A549 (cell line): ENCODE measurements around the gene KIAA1671. TPM values are rescaled to one million over a fixed set of nuclear protein-coding genes. Genes with fewer than 3 reads are reported as not detected.

Experiments
- ATAC-seq, 2 experiments: fragments of 200-7000 bp in 1 of 2; fragments of >200 bp in 1 of 2; cut with Nextera tagmentation in 1 of 2; cut with Tn5 transposase in 1 of 2; 3 replicates each; pipeline versions ENCODE4 v1.8.0 to v1.9.1; 2018 to 2020; ENCODE audit warnings: mild to moderate bottlenecking in 1 of 2, moderate library complexity in 1 of 2
- CTCF ChIA-PET: fragments of 300-600 bp; sonication (Branson Sonifier 250); formaldehyde crosslinking; extraction: SDS; loops from one replicate; lab custom pipeline; 2021; ENCODE audit warnings: antibody characterized with exemption, inconsistent platforms; lab: Yijun Ruan, JAX
- POLR2A ChIA-PET: fragments of 350-600 bp; formaldehyde crosslinking; extraction: SDS; loops from one replicate; lab custom pipeline; 2021; ENCODE audit warnings: antibody characterized with exemption, inconsistent platforms; lab: Yijun Ruan, JAX
- DNase-seq, 2 experiments: peaks; one replicate each; pipeline versions ENCODE4 v3.0.0 to v3.0.0-alpha.2; 2011 to 2016; ENCODE audit warnings: low read depth in 1 of 2, low spot score in 1 of 2
- FAIRE-seq: peaks from 2 replicates; lab custom pipeline; 2011; peaks lifted over from hg19 to GRCh38; lab: Jason Lieb, UNC
- H3K27ac ChIP-seq, 2 experiments: fragments of >200 bp; sonication (Bioruptor Twin); formaldehyde crosslinking; 3 replicates each; pipeline ENCODE4 v1.5.1; 2016 to 2017
- H3K4me1 ChIP-seq: fragments of >200 bp; sonication (Bioruptor Twin); formaldehyde crosslinking; 3 replicates; pipeline ENCODE4 v1.6.1; 2016
- H3K4me2 ChIP-seq: fragments of >200 bp; sonication (Bioruptor Twin); formaldehyde crosslinking; 3 replicates; pipeline ENCODE4 v1.6.1; 2016
- H3K4me3 ChIP-seq: fragments of >200 bp; sonication (Bioruptor Twin); formaldehyde crosslinking; 3 replicates; pipeline ENCODE4 v1.5.1; 2016
- H3K9me3 ChIP-seq: fragments of >200 bp; sonication (Bioruptor Twin); formaldehyde crosslinking; 3 replicates; pipeline ENCODE4 v1.6.1; 2016
- ATOH8 ChIP-seq: fragments of 250-450 bp; sonication (Bioruptor Pico); IDR thresholded peaks from 2 replicates; pipeline ENCODE4 v1.5.0; 2020; ENCODE audit warnings: low read depth, mild to moderate bottlenecking, moderate library complexity
- CBX2 ChIP-seq: fragments of 200-600 bp; sonication (generic); IDR thresholded peaks from 2 replicates; pipeline ENCODE4 v1.6.1; 2016; ENCODE audit warnings: low read depth, mild to moderate bottlenecking, borderline replicate concordance
- CHD2 ChIP-seq: fragments of 150-350 bp; IDR thresholded peaks from 2 replicates; pipeline ENCODE4 v1.6.1; 2014; ENCODE audit warnings: low read length; ENCODE audit not compliant: partially characterized antibody
- EHF ChIP-seq: fragments of 250-450 bp; sonication (Bioruptor Pico); IDR thresholded peaks from 2 replicates; pipeline ENCODE4 v1.5.0; 2020; ENCODE audit warnings: mild to moderate bottlenecking
- ESRRA ChIP-seq: fragments of 150-350 bp; IDR thresholded peaks from 2 replicates; pipeline ENCODE4 v1.6.1; 2014; ENCODE audit warnings: mild to moderate bottlenecking, low read length, borderline replicate concordance
- FOSB ChIP-seq: fragments of 250-450 bp; sonication (Bioruptor Pico); IDR thresholded peaks from 2 replicates; pipeline ENCODE4 v1.5.0; 2020; ENCODE audit warnings: mild to moderate bottlenecking, moderate library complexity
- HES2 ChIP-seq: fragments of >200 bp; sonication (Bioruptor Twin); formaldehyde crosslinking; IDR thresholded peaks from 2 replicates; pipeline ENCODE4 v1.6.1; 2016
- HOXB5 ChIP-seq: fragments of 250-450 bp; sonication (Bioruptor Pico); IDR thresholded peaks from 2 replicates; pipeline ENCODE4 v1.5.0; 2020; ENCODE audit warnings: mild to moderate bottlenecking, moderate library complexity
- JUN ChIP-seq, 2 experiments: fragments of >200 bp; sonication (Bioruptor Twin); formaldehyde crosslinking; IDR thresholded peaks; 2 replicates in 1 of 2; 3 replicates in 1 of 2; pipeline ENCODE4 v1.6.1; 2016 to 2017
- KDM1A ChIP-seq: fragments of 200-600 bp; sonication (generic); IDR thresholded peaks from 2 replicates; pipeline ENCODE4 v1.6.1; 2016; ENCODE audit warnings: low read depth, mild to moderate bottlenecking
- MAFK ChIP-seq: fragments of 450-650 bp; IDR thresholded peaks from 2 replicates; pipeline ENCODE4 v1.6.1; 2014; ENCODE audit not compliant: partially characterized antibody
- MAX ChIP-seq: IDR thresholded peaks from 2 replicates; pipeline ENCODE4 v1.6.1; 2012
- MAZ ChIP-seq: fragments of 150-350 bp; IDR thresholded peaks from 2 replicates; pipeline ENCODE4 v1.6.1; 2014; ENCODE audit warnings: antibody characterized with exemption, low read depth, low read length, borderline replicate concordance
- MYC ChIP-seq: IDR thresholded peaks from 2 replicates; pipeline ENCODE4 v1.6.1; 2012; ENCODE audit warnings: mild to moderate bottlenecking, inconsistent platforms, low read length, improper control_type of control experiment, borderline replicate concordance
- NR3C1 ChIP-seq: fragments of >200 bp; sonication (Bioruptor Twin); formaldehyde crosslinking; IDR thresholded peaks from 3 replicates; pipeline ENCODE4 v1.6.1; 2017
- RARB ChIP-seq: fragments of 250-450 bp; sonication (Bioruptor Pico); IDR thresholded peaks from 2 replicates; pipeline ENCODE4 v1.8.0; 2021; ENCODE audit warnings: mild to moderate bottlenecking, moderate library complexity
- RCOR1 ChIP-seq: fragments of 150-350 bp; IDR thresholded peaks from 2 replicates; pipeline ENCODE4 v1.6.1; 2014; ENCODE audit warnings: antibody characterized with exemption, low read length, low read depth
- SREBF2 ChIP-seq: fragments of 450-650 bp; IDR thresholded peaks from 2 replicates; pipeline ENCODE4 v1.6.1; 2014; ENCODE audit warnings: mild to moderate bottlenecking, moderate library complexity
- TFCP2L1 ChIP-seq: fragments of 250-450 bp; sonication (Bioruptor Pico); IDR thresholded peaks from 2 replicates; pipeline ENCODE4 v1.5.0; 2021; ENCODE audit warnings: mild to moderate bottlenecking
- USF2 ChIP-seq: fragments of 450-650 bp; IDR thresholded peaks from 2 replicates; pipeline ENCODE4 v1.6.1; 2014; ENCODE audit warnings: antibody characterized with exemption
- ZFP36 ChIP-seq: fragments of 450-650 bp; IDR thresholded peaks from 2 replicates; pipeline ENCODE4 v1.6.1; 2014; ENCODE audit warnings: borderline replicate concordance; ENCODE audit not compliant: partially characterized antibody
- ZNF302 ChIP-seq: fragments of 250-450 bp; sonication (Bioruptor Pico); IDR thresholded peaks from 2 replicates; pipeline ENCODE4 v1.9.0; 2021; ENCODE audit warnings: inconsistent platforms, mild to moderate bottlenecking, moderate library complexity
- WGBS: methylation state at CpG from one replicate; pipeline ENCODE4 v1.1.6; 2017; ENCODE audit errors: missing lambda C conversion rate; 5-methylcytosine and 5-hydroxymethylcytosine counted together
- polyA plus RNA-seq, 4 experiments: library from polyadenylated mRNA; depleted of rRNA in 3 of 4; stranded (reverse); fragments of >200 nt; fragmentation: RNase III in 1 of 4; extraction: RNeasy Plus Mini Kit Qiagen cat#74134 plus additional on column Dnase treatment in 1 of 4; gene quantifications; 2 replicates in 3 of 4; 3 replicates in 1 of 4; pipeline ENCODE4 v1.2.3, GENCODE V29; 2011 to 2017
- TF ChIP-seq, protein P1 (sequence below): IDR thresholded peaks from 2 replicates; pipeline ENCODE4 v1.6.1; 2012
- TF ChIP-seq, protein P2 (sequence below): fragments of >200 bp; sonication (Bioruptor Twin); formaldehyde crosslinking; IDR thresholded peaks from 3 replicates; pipeline ENCODE4 v1.6.1; 2016
- TF ChIP-seq, protein P3 (sequence below): fragments of >200 bp; sonication (Bioruptor Twin); formaldehyde crosslinking; IDR thresholded peaks from 3 replicates; pipeline ENCODE4 v1.5.1; 2016

The KIAA1671 gene
- polyA plus RNA-seq, 2 of the 4 experiments (the other 2 are of a cell fraction): 5.3 to 7.9 TPM

DNA sequence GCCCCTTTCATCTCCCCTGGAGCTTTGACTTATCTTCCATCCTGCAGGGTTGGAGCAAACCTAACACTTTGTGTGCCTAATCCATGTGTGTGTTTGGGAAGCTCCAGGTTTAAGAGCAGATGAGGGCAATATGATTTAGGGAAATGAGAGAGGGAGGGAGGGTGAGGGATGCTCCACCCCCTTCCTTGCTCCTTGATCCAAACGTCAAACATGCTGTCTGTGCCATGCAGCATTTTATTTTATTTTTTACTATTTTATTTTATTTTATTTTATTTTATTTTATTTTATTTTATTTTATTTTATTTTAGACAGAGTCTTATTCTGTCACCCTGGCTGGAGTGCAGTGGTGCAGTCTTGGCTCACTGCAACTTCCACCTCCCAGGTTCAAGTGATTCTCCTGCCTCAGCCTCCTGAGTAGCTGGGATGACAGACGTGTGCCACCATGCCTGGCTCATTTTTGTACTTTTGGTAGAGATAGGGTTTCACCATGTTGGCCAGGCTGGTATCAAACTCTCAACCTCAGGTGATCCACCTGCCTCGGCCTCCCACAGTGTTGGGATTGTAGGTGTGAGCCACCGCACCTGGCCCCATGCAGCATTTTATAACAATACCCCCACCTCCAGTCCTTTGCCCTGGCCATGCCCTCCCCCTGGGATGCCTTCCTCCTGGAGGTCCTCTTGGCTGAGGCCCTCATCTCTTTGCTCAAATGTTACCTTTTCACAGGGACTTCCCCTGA, 194.6 kb downstream of the KIAA1671 start:
- Histone ChIP-seq H3K4me1 (no peaks in the 10 kb centered on the region), H3K9me3 (no peaks in the 10 kb centered on the region), H3K27ac (no peak overlapping the region), H3K4me3 (no peak overlapping the region)
- POLR2A ChIA-PET: no interaction called here
- ATAC-seq (no peak), FAIRE-seq (no peak), DNase-seq (no peak)
- CTCF ChIA-PET: interaction anchor here (0.6 kb wide), 1 partner anchor 370 kb away, joined by 4 read pairs; no protein-coding TSS in a partner anchor
- 61% methylated on average over 4 of the region's 4 CpGs for WGBS
- no peak for TF ChIP-seq CBX2
- TF ChIP-seq MAX: no peak
- TF ChIP-seq CHD2: no peak
- TF ChIP-seq ESRRA: no peak
- no peak for TF ChIP-seq EHF
- no peak for TF ChIP-seq MAFK
- no peak for TF ChIP-seq JUN (IDR thresholded peaks at IDR 0.05)
- TF ChIP-seq SREBF2: no peak
- TF ChIP-seq, protein P1, sequence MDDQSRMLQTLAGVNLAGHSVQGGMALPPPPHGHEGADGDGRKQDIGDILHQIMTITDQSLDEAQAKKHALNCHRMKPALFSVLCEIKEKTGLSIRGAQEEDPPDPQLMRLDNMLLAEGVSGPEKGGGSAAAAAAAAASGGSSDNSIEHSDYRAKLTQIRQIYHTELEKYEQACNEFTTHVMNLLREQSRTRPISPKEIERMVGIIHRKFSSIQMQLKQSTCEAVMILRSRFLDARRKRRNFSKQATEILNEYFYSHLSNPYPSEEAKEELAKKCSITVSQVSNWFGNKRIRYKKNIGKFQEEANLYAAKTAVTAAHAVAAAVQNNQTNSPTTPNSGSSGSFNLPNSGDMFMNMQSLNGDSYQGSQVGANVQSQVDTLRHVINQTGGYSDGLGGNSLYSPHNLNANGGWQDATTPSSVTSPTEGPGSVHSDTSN: no peak
- no peak for TF ChIP-seq ATOH8 (CRISPR knock-in tag)
- TF ChIP-seq MYC: no peak
- no peak for TF ChIP-seq HOXB5 (CRISPR knock-in tag)
- TF ChIP-seq, protein P2, sequence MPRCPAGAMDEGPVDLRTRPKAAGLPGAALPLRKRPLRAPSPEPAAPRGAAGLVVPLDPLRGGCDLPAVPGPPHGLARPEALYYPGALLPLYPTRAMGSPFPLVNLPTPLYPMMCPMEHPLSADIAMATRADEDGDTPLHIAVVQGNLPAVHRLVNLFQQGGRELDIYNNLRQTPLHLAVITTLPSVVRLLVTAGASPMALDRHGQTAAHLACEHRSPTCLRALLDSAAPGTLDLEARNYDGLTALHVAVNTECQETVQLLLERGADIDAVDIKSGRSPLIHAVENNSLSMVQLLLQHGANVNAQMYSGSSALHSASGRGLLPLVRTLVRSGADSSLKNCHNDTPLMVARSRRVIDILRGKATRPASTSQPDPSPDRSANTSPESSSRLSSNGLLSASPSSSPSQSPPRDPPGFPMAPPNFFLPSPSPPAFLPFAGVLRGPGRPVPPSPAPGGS: no peak
- no peak for TF ChIP-seq USF2
- no peak for TF ChIP-seq MAZ
- no peak for TF ChIP-seq KDM1A
- no peak for TF ChIP-seq ZNF302 (CRISPR knock-in tag)
- TF ChIP-seq, all 56 proteins: peak for 0
- no peak overlapping the region for H3K4me2 ChIP-seq

GRCh38 chr22:25147642-25147928, 195.1 kb downstream of the KIAA1671 start:
- ChIA-PET POLR2A (no interaction called here), CTCF (no interaction called here)
- FAIRE-seq: no peak
- H3K4me3 ChIP-seq: no peak overlapping the region
- no peaks in the 10 kb centered on the region for H3K4me1 ChIP-seq
- WGBS: 92% methylated on average over 2 of the region's 2 CpGs
- TF ChIP-seq HES2: no peak
- no peak for TF ChIP-seq RARB
- TF ChIP-seq FOSB: no peak
- TF ChIP-seq, protein P3, sequence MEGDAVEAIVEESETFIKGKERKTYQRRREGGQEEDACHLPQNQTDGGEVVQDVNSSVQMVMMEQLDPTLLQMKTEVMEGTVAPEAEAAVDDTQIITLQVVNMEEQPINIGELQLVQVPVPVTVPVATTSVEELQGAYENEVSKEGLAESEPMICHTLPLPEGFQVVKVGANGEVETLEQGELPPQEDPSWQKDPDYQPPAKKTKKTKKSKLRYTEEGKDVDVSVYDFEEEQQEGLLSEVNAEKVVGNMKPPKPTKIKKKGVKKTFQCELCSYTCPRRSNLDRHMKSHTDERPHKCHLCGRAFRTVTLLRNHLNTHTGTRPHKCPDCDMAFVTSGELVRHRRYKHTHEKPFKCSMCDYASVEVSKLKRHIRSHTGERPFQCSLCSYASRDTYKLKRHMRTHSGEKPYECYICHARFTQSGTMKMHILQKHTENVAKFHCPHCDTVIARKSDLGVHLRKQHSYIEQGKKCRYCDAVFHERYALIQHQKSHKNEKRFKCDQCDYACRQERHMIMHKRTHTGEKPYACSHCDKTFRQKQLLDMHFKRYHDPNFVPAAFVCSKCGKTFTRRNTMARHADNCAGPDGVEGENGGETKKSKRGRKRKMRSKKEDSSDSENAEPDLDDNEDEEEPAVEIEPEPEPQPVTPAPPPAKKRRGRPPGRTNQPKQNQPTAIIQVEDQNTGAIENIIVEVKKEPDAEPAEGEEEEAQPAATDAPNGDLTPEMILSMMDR: no peak
- TF ChIP-seq SREBF2: no peak
- no peak for TF ChIP-seq NR3C1
- TF ChIP-seq ZFP36: no peak
- no peak for TF ChIP-seq TFCP2L1
- TF ChIP-seq RCOR1: no peak
- TF ChIP-seq JUN (IDR thresholded peaks at IDR 0.05): no peak
- no peaks in the 10 kb centered on the region for H3K9me3 ChIP-seq
- H3K4me2 ChIP-seq: no peak overlapping the region
- DNase-seq: no peak
- no peak overlapping the region for H3K27ac ChIP-seq
- ATAC-seq: no peak
